ENCODE data around the gene BRD4.

The BRD4 gene

DNA sequence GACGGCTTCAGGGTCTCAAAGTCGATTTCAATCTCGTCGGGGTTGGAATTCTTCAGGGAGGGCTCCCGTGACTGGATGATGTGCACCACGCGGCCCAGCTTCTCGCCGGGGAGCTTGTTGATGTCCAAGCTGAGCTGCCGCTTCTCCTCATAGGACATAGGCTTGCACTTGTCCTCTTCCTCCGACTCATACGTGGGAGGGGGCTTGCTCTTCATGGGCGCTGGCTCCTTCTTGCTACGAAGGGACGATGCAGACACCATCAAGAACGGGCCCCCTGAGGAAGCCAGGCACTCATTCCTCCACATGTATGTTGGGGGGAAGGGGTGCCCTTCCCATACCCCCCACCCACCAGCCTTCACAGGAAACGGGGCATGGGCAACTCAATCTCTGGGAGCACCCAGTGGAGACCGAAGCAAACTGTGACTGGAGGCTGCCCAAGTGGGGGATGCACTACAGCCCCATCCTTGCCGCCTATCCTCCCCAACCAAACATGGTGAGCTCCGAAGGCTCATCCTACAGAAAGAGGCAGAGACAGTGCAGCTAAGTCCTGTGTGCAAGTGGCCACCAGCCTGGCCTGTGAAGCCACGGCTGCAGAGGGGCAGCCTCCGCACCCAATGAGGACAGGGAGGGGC is 76.9 kb downstream of the BRD4 start:
- in situ Hi-C loops (cut with MboI; ENCODE audit: low pct_unique_long_range_greater_than_20kb, low sequenced_read_pairs): no loop called here
- no peak for DNase-seq

DNA sequence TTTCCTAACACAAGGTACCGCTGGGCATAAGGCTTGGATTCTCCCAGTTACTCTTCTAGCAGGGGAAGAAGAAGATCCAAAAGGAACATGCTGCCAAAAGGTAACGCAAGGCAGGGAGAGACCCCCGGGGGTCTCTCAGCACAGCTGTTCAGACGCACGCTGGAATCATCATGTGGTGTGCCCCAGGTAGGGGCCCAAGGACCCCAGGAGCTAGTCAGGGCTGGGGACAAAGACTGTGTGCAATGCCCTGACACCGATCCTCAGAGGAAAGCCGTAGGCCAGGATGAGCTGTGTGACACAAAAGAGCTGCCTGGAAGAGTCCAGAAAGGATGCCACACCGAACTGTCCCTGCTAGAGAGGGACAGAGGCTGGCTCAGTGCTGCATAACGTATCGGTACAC is 77.8 kb downstream of the BRD4 start:
- in situ Hi-C loops (cut with MboI; ENCODE audit: low pct_unique_long_range_greater_than_20kb, low sequenced_read_pairs): no loop called here
- DNase-seq: no peak

DNA sequence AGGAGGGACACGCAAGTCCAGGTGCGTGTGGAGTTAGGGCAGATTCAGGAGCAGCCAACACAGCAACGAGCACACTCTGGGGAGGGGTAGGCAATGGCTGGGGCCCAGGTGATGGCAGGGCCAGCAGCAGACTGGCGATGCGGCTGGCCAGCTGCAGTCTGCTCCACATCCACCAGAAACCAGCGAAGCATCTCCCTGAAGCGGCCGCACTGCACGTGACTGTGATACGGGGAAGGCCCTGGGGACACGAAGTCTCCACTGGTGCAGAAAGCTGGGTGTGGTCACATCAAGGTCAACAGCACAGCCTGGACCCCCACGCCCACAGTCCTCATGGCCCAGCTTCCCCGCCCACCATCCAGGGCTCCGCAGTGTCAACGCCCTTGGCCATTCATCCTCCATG is 78.8 kb downstream of the BRD4 start:
- in situ Hi-C loops (cut with MboI; ENCODE audit: low pct_unique_long_range_greater_than_20kb, low sequenced_read_pairs): no loop called here
- no peak for DNase-seq

DNA sequence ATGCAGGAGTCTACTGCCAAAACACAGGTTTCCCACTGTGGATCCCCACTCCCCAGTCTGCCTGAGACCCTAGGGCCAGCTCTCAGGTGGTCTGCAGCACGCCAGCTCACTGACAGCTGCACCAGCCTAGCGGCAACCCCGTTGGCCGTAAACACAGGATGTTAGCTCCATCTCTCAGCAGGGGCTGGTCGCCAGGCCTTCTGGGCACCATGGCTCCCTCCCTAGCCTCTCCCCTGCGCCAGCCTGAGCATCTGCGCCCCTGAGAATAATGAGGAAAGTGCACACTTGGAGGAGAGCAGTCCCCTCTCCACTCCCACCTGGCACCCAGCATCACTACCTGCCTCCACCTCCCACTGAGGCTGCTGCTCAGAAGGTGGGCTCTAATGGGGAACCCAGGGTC is 79.3 kb downstream of the BRD4 start:
- DNase-seq: no peak
- in situ Hi-C loops (cut with MboI; ENCODE audit: low pct_unique_long_range_greater_than_20kb, low sequenced_read_pairs): no loop called here

DNA sequence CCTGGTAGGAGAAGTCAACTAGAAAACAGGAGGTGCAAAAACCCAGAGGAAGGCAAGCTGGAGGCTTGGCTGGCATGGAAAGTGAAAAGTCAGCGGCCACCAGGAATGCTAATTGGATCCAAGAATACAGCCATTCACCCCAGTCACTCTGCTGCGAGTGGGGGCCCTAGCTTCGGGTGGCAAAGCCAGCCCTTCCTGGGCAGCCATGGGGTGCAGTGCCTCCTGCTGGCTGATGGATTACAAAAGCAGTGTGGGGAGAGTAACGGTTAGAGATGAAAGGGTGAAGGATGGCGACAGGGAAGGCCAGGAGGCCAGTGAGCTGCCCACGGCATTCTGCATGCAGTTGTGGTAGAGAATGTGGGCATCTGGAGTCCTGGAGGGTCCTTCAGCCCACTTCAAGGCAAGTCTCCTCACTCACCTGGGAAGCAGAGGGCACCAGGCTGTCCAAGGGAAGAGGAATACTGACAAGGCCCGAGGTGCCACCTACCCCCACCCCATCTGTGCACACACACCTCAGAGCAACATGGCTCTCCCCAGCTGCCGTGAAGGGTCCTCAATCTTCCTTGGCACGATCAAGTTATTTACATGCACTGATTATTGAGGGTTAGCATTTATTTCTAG is 79.8 kb downstream of the BRD4 start:
- in situ Hi-C loops (cut with MboI; ENCODE audit: low pct_unique_long_range_greater_than_20kb, low sequenced_read_pairs): no loop called here
- peak; percentile 19 for DNase-seq

DNA sequence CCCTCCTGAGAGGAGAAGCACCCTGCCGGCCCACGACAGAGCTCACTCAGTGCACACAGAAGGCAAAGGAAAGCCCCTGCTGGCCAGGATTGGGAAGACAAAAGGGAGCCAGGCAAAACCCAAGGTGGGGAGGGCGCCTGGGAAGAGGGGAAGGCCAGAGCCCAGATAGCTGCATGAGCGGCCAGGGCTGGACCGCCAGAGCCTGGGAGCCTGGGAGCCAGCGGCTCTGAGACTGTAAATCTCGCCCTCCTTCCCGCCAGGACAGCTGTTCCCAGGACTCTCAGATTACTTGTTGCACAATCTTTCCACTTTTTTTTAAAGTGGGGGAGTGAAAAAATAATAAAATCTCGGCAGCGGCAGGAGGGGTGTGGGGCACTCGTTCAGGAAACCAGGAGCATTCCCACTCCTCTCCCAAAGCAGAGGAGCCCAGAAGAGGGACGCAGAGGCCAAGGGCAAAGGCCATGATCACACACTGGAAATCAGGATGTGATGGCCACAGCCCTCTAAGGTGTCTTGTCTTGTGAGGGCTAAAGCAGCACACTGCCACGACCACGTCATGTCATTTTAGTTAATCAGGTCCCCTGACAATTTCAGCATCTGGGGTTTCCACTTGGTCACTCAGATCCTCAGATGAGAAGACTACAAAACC is 80.5 kb downstream of the BRD4 start:
- in situ Hi-C loops (cut with MboI; ENCODE audit: low pct_unique_long_range_greater_than_20kb, low sequenced_read_pairs): no loop called here
- DNase-seq: peak; percentile 24

DNA sequence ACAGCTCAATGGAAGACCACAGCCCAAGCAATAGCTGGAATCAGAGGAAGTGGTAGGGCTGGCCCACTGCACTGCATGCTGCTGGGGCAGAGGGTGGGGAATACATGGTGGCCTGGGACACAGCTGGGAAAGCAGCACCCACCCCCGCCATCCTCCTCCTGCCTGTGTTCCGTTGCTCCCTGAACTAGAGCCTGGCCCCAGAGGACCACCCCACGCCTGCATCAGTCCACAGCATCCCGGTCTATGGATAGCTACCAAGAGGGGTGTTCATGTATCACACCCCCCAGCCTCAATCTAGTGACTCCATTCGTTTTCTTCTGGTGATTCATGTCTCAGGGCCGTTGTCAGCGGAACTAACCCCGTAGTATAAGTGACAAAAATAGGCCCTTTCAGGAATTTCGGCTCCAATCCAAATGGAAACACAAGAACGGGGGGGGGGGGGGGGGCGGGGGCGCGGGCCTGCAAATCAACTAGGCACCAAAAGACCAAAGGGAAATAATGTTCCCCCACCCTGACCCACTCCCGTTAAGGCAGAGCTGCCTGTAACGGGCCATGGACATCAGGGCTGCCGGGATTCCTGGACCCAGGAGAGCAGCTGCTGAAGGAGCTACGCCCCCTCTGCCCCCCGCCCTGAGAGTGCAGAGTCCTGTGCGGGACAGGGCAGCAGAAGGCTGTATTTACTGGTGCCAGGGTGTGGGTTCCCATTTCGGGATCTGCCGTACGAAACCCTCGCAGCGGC is 81.2 kb downstream of the BRD4 start:
- DNase-seq: no peak
- in situ Hi-C loops (cut with MboI; ENCODE audit: low pct_unique_long_range_greater_than_20kb, low sequenced_read_pairs): no loop called here

DNA sequence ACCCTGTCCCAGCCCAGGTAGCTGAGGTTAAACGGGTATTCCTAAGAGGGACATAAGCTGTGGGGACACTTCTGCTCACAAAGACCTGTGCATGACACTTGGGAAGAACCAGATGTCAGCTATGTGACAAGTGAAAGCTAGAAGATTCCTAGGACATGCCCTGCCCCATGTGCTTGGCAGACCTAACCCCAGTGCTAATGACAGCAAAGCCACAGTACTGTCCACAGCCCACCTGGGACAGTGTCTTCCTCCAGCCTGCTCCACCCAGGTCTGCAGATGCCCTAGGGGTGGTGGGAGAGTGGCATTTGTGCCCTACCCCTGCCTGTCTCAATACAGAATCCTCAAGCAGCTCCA is 81.7 kb downstream of the BRD4 start:
- in situ Hi-C loops (cut with MboI; ENCODE audit: low pct_unique_long_range_greater_than_20kb, low sequenced_read_pairs): no loop called here
- no peak for DNase-seq

DNA sequence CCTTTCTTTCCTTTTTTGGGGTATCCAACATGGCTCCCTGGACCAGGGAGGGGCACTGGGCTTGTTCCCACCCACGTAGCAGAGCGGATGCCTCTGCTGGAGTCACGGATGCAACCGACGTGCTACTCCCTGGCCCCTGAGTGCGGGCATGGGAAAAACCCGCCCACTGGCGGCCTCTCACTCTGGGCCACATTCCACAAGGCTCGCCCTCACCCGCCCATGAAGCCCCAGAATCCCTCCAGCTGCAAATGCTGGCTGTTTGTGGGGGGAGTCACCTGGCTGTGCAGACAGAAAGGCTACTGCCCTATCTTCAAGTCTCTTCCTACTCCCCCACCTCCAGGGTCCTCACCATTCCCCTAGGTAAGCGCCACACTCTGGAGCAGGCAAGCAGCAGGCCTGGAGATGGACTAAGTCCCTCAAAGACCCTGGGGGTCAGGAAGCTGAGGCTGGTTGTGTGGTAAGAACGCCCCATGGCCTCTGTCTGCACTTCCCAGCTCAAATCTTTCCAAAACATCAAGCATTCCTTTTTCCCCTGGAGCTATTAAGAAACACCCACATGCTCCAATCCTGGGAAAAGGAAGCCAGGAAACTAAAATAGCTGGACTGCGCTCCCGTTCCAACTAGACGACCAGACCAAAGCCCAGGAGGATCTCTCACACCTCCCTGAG is 82.2 kb downstream of the BRD4 start:
- DNase-seq: no peak
- in situ Hi-C loops (cut with MboI; ENCODE audit: low pct_unique_long_range_greater_than_20kb, low sequenced_read_pairs): no loop called here

DNA sequence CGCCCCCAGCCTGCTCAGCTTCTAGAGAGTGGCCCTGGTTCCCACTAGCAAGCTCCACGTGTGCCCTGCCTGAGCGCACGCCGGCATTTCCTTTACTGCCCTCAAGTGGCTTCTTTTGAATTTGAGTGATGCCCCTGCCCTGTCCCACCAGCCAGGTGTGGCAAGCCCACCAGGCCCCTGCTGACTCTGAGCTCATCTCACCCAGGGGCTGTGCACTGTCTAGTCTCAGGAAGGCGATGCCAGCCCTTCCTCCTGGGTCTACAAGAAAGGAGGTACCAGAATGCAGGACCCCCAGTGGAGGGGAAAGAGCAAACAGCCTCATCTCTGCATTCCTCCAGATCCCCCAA is 82.8 kb downstream of the BRD4 start:
- in situ Hi-C loops (cut with MboI; ENCODE audit: low pct_unique_long_range_greater_than_20kb, low sequenced_read_pairs): no loop called here
- DNase-seq: no peak

DNA sequence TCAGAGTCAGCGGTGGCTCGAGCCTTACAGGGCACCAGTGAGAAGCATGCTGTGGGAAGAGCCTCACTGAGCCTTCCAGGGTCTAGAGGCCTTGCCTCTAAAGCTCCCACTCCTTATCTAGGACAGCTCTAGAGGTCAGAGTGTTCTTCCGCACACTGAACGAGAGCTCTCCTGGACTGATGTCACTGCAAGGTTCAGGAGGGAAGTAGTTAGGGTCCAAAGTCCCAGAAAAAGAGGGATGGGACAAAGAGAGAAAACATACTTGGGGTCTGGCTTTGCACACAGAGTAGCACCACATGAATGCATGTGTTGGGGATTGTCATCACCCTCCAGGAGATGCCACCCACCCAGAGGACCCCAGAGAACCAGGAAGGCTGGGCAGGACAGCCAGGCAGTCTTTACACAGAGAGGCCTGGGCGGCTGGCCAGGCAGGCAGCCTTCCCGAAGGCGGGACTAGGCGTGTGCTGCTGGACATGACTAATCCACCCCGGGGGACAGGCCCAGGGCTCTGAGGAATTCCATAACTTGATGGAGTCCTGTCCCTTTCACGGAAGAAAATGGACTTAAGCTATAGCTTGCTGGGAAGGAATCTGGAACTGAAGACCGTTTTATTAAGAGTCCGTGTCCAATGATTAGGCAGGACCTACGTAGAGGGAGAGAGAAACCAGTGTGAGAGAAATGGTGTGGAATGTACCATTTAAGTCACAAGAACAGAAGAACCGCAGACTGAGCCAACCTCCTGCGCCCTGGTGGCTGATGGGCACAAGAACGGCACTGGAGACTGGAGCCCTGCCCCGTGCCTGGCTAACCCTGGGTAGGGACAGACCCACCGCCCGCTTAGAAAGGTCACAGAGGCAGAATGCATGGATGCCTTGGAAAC is 83.5 kb downstream of the BRD4 start:
- no peak for DNase-seq
- in situ Hi-C loops (cut with MboI; ENCODE audit: low pct_unique_long_range_greater_than_20kb, low sequenced_read_pairs): no loop called here

DNA sequence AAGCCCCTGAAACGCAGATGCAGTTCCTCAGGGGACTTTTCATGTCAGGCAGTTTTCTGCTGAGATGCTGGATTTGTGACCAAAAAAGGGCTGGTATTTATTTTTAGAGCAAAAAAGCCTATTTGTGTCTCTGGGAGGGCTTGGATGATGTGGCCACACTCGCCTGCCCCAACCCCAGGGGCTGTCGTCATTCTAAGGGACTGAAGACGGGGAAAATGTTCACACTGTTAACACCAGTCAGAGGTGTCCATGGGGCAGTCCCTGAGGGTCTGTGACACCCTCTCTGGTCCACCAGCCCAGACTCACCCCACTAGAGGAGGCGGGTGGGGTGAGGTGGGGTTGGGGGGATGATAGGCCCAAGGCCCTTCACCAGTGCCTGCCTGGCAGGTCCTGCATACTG is 84.2 kb downstream of the BRD4 start:
- in situ Hi-C loops (cut with MboI; ENCODE audit: low pct_unique_long_range_greater_than_20kb, low sequenced_read_pairs): no loop called here
- no peak for DNase-seq

DNA sequence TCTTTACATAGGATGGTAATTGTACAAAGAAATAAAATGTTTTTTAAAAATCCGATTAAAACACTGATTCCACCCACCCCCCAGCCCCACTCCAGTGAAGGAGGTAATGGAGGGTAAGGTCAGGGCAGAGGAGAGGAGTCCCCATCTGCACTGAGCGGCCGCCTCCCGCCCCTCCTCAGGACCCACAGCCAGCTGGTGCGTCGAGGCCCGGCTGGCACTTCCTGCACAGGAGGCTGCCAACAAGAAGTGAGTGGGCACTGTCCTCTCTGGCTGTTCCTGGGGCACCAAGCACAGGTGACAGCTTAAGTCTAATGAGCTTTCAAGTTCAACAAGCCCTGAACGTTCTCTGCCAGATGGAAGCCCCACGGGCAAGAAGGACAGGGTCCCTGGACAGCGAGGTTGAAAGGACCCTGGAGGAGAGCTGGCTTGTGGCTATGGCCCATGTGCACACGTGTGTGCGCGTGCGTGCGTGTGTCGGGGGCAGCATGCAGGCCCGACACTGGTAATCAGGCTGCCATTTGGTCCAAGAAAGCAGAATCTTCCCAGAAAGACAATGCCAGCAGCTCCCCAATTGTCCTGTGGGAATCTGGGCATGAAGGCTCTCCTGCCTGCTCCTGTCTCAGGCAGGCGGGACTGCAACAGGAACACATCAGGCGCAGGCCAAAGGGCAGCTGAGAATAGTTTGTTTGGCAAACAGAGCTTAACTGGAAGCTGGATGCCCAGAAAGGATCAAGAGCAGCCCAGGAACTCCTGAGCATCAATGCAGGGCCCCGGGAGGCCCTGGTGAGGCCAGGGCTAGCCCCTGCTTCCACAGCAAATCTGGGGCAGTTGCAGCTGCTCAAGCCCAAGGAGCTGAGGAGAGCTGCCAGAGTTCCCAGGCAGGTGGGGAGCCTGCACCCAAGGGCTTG is 85.0 kb downstream of the BRD4 start:
- DNase-seq: no peak
- in situ Hi-C loops (cut with MboI; ENCODE audit: low pct_unique_long_range_greater_than_20kb, low sequenced_read_pairs): no loop called here

DNA sequence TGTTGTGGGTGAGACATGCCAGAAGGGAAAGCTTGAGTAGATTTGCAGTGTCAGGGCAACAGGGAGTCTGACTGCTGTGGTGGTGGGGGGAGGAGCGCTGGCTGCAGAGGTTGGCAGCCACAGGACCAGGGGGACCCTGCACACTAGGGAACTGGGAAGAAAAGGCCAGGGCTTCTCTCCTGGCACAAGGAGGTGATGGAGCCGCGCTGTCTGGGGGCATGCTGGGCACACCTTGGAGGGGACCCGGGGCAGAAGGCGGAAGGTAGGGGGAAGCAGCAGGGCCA is 86.2 kb downstream of the BRD4 start:
- DNase-seq: no peak
- in situ Hi-C loops (cut with MboI; ENCODE audit: low pct_unique_long_range_greater_than_20kb, low sequenced_read_pairs): no loop called here

DNA sequence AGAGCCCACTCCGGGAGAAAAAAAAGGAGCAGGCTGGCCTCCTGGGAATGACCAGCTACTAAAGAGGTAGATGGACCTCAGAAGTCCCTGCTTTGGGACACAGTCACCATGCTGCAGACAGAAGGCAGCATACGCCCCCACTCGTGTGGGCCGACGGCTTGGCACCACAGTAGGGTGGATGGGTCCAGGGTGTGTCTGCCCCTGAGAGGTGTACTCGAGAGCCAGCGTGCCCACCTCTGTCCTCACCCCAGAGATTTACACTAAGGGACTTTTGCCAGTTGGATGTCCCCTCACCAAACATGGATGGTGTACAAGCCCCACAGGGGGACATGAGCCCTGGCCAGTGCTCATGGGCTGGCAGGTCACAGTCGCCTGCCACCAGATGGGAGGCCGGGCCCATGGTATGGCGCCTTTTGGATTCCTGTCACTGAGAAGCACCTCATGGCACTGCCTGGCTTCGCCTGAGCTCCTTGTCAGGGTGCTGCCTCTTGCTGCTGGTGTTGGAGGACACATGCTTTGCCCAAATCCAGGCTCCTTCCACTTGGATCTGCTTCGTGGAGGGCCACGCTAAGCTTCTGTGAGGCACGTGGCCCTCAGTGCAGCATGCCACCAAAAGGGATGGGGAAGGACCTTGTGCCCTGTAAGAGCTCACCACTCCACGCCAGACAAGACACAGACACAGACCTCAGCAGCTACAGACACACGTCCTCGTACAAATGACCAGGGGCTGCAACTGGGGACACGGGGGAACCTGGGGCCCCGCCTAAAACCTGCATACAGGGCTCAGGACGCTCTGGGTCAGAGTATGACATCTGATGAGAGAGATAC is 86.8 kb downstream of the BRD4 start:
- in situ Hi-C loops (cut with MboI; ENCODE audit: low pct_unique_long_range_greater_than_20kb, low sequenced_read_pairs): no loop called here
- no peak for DNase-seq

DNA sequence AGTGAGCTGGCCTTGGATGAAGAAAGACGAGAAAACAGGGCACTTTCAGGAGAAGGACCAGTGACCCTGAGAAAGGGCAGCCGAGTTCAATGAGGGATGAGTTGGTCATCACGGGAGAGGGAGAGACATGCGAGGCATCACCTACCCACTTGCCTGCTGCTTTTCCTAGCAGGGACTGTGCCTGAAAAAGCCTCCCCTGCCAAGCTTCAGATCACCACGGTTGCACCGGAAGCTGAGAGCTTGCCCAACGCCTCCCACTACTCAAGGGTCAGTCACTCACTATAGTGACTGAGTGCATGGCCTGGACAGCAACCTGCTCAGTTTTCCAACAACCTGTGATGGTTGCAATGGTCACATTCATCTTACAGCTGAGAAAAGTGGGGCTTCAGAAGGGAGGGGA is 87.5 kb downstream of the BRD4 start:
- in situ Hi-C loops (cut with MboI; ENCODE audit: low pct_unique_long_range_greater_than_20kb, low sequenced_read_pairs): no loop called here

DNA sequence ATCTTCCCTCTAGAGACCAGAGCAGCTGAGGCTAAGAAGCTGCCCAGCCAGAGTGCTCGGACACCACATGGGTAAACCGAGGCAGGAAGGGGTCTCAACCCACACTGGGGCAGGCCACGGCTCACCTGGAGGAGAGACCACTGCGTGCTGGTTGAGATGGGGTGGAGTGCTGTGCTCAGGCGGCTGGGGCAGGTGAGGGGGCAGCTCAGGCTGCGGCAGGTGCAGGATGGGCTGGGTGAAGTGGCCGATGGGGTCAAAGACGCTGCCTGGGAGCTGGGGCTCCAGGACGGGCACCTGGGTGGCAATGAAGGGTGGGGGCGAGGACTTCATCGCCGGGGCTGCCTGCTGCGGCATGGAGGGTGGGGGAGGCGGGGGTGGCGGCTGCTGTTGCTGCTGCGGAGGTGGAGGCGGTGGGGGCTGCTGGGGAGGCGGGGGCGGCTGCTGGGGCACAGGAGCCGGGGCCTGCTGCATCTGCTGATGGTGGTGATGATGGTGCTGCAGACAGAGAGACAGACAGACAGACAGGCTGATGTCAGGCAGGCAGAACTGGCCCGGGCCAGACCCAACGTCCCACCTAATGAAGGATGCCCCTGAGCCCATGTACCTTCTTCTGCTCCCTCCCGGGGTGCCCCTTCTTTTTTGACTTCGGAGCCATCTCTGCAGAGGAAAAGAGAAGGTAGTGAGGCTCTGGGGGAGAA is 88.1 kb downstream of the BRD4 start:
- DNase-seq: no peak
- in situ Hi-C loops (cut with MboI; ENCODE audit: low pct_unique_long_range_greater_than_20kb, low sequenced_read_pairs): no loop called here

More for the DNA sequence above, 87.5 kb downstream of the BRD4 start:
- no peak for DNase-seq

All from KBM-7 (cell line).